Small intestine (tissue), 16 donors: ENCODE results near the gene INTS2. TPM values are rescaled to one million over a fixed set of nuclear protein-coding genes. Genes with fewer than 3 reads are reported as not detected.
A peak's percentile ranks its signal among the peaks of the same experiment; 100 is the strongest.

Source experiments
- DNase-seq, 2 donors: peaks; one replicate each; pipeline versions ENCODE4 v3.0.0 to v3.0.0-alpha.2; 2013
- FAIRE-seq: peaks from 2 replicates; lab custom pipeline; 2012; peaks lifted over from hg19 to GRCh38; lab: Jason Lieb, UNC
- H3K27ac ChIP-seq, 3 donors: one replicate each; pipeline ENCODE4 v1.5.1; 2013; ENCODE audit warnings: low read length in 2 of 3, mild to moderate bottlenecking in 2 of 3, control low read depth in 1 of 3, inconsistent platforms in 1 of 3, low read depth in 1 of 3, moderate library complexity in 1 of 3
- H3K27me3 ChIP-seq, 3 donors: one replicate each; pipeline ENCODE4 v1.6.1; 2013; ENCODE audit warnings: low read length in 3 of 3, inconsistent platforms in 1 of 3; ENCODE audit not compliant: control insufficient read depth in 3 of 3, insufficient read depth in 3 of 3
- H3K36me3 ChIP-seq, 3 donors: one replicate each; pipeline ENCODE4 v1.6.1; 2013; ENCODE audit warnings: low read length in 3 of 3, inconsistent platforms in 1 of 3, low read depth in 1 of 3, mild to moderate bottlenecking in 1 of 3, moderate library complexity in 1 of 3; ENCODE audit not compliant: control insufficient read depth in 3 of 3, insufficient read depth in 2 of 3
- H3K4me1 ChIP-seq, 3 donors: one replicate each; pipeline ENCODE4 v1.6.1; 2013; ENCODE audit warnings: low read length in 2 of 3, inconsistent platforms in 1 of 3, low read depth in 1 of 3, mild to moderate bottlenecking in 1 of 3, moderate library complexity in 1 of 3; ENCODE audit not compliant: control insufficient read depth in 3 of 3, insufficient read depth in 2 of 3
- H3K4me3 ChIP-seq, 3 donors: one replicate each; pipeline ENCODE4 v1.5.1; 2013; ENCODE audit warnings: low read length in 3 of 3, control low read depth in 1 of 3, inconsistent platforms in 1 of 3, low read depth in 1 of 3, mild to moderate bottlenecking in 1 of 3, moderate library complexity in 1 of 3
- H3K9me3 ChIP-seq, 2 donors: one replicate each; pipeline ENCODE4 v1.6.1; 2013; ENCODE audit warnings: low read depth in 1 of 2, low read length in 1 of 2; ENCODE audit not compliant: control insufficient read depth in 2 of 2, insufficient read depth in 1 of 2
- WGBS, 3 donors: extraction: QIAGEN DNeasy Blood & Tissue Kit; methylation state at CpG; one replicate each; pipeline ENCODE4 v1.1.7; 2013; 5-methylcytosine and 5-hydroxymethylcytosine counted together
- long read RNA-seq, 10 donors: transcript quantifications; one replicate each; lab custom pipeline, GENCODE V29; 2026
- polyA plus RNA-seq, 4 donors: library from polyadenylated mRNA; stranded (reverse) in 3 of 4; unstranded in 1 of 4; fragments of 200-250 nt in 3 of 4; fragments of 120-200 nt in 1 of 4; gene quantifications; one replicate each; pipeline versions ENCODE4 v1.2.1 to v1.2.3, GENCODE V29; 2013
- donor health status: healthy with polysubstance abuse.
- donor health status: control.
- donor health status: control.
- donor health status: Bipolar disorder and iron deficiency.
- donor health status: healthy.

The INTS2 gene, protein sequence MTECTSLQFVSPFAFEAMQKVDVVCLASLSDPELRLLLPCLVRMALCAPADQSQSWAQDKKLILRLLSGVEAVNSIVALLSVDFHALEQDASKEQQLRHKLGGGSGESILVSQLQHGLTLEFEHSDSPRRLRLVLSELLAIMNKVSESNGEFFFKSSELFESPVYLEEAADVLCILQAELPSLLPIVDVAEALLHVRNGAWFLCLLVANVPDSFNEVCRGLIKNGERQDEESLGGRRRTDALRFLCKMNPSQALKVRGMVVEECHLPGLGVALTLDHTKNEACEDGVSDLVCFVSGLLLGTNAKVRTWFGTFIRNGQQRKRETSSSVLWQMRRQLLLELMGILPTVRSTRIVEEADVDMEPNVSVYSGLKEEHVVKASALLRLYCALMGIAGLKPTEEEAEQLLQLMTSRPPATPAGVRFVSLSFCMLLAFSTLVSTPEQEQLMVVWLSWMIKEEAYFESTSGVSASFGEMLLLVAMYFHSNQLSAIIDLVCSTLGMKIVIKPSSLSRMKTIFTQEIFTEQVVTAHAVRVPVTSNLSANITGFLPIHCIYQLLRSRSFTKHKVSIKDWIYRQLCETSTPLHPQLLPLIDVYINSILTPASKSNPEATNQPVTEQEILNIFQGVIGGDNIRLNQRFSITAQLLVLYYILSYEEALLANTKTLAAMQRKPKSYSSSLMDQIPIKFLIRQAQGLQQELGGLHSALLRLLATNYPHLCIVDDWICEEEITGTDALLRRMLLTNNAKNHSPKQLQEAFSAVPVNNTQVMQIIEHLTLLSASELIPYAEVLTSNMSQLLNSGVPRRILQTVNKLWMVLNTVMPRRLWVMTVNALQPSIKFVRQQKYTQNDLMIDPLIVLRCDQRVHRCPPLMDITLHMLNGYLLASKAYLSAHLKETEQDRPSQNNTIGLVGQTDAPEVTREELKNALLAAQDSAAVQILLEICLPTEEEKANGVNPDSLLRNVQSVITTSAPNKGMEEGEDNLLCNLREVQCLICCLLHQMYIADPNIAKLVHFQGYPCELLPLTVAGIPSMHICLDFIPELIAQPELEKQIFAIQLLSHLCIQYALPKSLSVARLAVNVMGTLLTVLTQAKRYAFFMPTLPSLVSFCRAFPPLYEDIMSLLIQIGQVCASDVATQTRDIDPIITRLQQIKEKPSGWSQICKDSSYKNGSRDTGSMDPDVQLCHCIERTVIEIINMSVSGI
- 1 to 10 TPM in 3 of 4 donors, under 1 TPM in 1; 0.81 to 7.7 (median 2.6) TPM for polyA plus RNA-seq
- long read RNA-seq, donor 1 = 0 reads
- long read RNA-seq, donor 2 = 0 reads
- long read RNA-seq, donor 3, full-length matches to known transcripts = 2 of 2 reads
- long read RNA-seq, donor 3, partial matches to known transcripts = 0 of 2 reads
- long read RNA-seq, donor 3, other reads (novel, unspliced or antisense) = 0 of 2 reads
- long read RNA-seq, donor 4 = 0 reads
- long read RNA-seq, donor 5 = 0 reads
- long read RNA-seq, donor 6 = 0 reads
- long read RNA-seq, donor 7 = 0 reads
- long read RNA-seq, donor 8 = 0 reads
- long read RNA-seq, donor 9 = 0 reads
- long read RNA-seq, donor 10, full-length matches to known transcripts = 2 of 2 reads
- long read RNA-seq, donor 10, partial matches to known transcripts = 0 of 2 reads
- long read RNA-seq, donor 10, other reads (novel, unspliced or antisense) = 0 of 2 reads

DNA sequence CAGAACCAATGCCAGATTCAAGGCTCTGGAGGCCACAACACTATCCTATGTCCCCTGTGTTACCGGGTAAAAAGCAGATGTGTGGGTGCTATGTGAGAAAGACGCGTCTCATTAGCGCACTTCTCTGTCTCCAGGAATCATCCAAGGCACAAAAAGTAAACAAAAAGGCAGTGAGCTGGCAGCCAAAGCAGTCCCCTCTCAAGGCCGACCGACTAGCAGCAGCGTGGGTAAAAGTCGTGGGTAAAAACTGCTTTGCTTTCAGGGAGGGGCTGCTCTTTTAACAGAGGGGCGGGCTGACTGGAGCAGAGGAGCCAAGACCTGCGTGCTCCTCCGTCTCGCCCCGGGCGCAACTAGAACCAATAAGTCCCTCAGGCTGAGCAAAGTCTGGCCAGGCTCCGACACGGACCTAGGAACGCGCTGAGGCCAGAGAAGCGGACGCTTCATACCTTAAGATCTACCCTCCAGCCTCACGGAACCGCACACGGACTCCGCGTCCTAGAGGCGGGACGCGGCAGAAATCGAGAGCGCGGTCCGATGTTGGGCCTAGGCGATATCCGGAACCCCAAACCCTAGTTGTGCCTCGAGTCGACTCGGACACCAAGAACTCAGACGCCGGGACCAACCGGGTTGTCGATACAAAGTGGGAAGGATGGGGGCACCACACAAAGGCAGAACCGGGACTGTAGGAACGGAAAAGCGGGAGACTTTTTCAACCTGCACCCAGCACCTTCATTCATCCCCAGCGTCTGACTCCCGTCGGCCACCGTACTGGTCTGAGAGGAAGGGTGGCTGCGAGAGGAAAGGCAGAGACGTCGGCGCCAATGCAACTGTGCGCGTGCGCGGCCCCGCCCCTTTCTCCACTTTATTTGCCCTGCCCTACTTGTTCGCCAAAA is at the start of gene INTS2:
INTS2 (minus strand) TSS at position 775 of the 893 bp plus-strand sequence. CDS start 1,338 bp downstream, outside the sequence.
- 0% methylated on average over 58 of the region's 58 CpGs for WGBS, 3 donors
- Histone ChIP-seq H3K4me3 (peak within 1 kb of the TSS; percentile 57 to 98 (median 67)), H3K4me1 (peaks cover 0 to 5% (median 0%) of the 10 kb centered on the region in 3 donors), H3K36me3 (peaks cover 0 to 6% (median 0%) of the 10 kb centered on the region in 3 donors), H3K27ac (peak within 1 kb of the TSS; percentile 75 to 97 (median 97)), H3K27me3 (peaks cover 0 to 3% (median 0%) of the 10 kb centered on the region in 3 donors), H3K9me3 (no peaks in the 10 kb centered on the region)
- no peak for FAIRE-seq
- DNase-seq = peak; percentile 96

DNA sequence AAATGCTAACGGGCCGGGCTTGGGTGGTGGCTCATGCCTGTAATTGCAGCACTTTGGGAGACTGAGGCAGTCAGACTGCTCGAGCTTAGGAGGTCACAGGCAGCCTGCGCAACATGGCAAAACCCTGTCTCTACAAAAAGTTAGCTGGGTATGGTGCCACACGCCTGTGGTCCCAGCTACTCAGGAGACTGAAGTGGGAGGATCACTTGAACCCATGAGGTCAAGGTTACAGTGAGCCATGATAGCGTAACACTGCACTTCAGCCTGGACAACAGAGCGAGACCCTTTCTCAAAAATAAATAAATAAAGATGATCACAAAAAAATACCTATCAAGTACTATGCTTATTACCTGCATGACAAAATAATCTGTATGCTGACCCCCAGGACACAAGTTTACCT is 46.3 kb upstream of the INTS2 start:
- H3K9me3 ChIP-seq = no peaks in the 10 kb centered on the region
- WGBS, 3 donors = 91 to 96% (median 94%) methylated on average over 7 of the region's 7 CpGs
- H3K27me3 ChIP-seq = no peaks in the 10 kb centered on the region
- H3K27ac ChIP-seq = no peak overlapping the region
- DNase-seq (no peak), FAIRE-seq (no peak)
- H3K4me1 ChIP-seq = no peaks in the 10 kb centered on the region
- H3K36me3 ChIP-seq = peaks cover 2 to 45% (median 8%) of the 10 kb centered on the region in 3 donors
- no peak overlapping the region for H3K4me3 ChIP-seq

DNA sequence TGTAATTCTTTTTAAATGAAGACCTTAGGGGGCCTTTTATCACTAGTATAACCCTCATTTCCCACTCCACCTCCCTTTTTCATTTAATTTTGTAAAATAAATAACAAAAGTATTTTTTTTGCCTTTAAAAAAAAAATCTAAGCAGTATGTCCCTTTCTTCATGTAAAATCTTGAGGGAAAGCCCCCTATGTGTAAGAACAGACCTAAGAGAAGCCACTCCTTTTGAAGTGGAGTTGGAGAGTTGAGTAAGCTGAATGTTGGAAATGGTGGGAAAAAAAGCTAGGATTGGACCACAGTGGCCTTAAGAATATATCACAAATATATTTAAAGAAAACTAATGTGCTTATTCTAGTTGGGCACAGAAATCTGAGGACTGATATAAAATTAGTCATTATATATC is 44.5 kb upstream of the INTS2 start:
- FAIRE-seq = no peak
- H3K36me3 ChIP-seq = peaks cover 2 to 45% (median 8%) of the 10 kb centered on the region in 3 donors
- no peak for DNase-seq
- no peak overlapping the region for H3K4me3 ChIP-seq
- H3K27me3 ChIP-seq = no peaks in the 10 kb centered on the region
- H3K9me3 ChIP-seq = no peaks in the 10 kb centered on the region
- H3K4me1 ChIP-seq = no peaks in the 10 kb centered on the region
- no peak overlapping the region for H3K27ac ChIP-seq

DNA sequence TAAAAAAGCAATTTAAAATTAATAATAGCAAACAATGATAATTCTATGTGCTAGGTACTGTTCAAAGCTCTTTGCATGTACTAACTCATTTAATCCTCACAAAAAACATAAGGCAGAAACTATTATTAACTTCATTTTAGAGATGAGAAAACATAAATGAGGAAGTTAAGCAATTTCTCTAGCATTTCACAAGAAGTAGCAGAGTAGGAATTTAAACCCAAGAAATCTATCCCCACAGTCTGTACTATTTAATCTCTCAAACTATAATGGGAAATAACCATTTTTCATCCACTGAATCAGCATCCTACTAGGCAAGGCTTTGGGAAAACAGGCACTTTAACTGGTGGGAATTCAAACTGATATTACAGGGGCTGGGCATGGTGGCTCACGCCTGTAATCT is 42.2 kb upstream of the INTS2 start:
- no peak overlapping the region for H3K4me3 ChIP-seq
- WGBS, 3 donors = 89 to 93% (median 92%) methylated on average over 1 of the region's 1 CpG
- no peaks in the 10 kb centered on the region for H3K9me3 ChIP-seq
- no peak overlapping the region for H3K27ac ChIP-seq
- peaks cover 4 to 38% (median 13%) of the 10 kb centered on the region in 3 donors for H3K36me3 ChIP-seq
- no peaks in the 10 kb centered on the region for H3K4me1 ChIP-seq
- no peak for DNase-seq
- H3K27me3 ChIP-seq = no peaks in the 10 kb centered on the region
- no peak for FAIRE-seq

DNA sequence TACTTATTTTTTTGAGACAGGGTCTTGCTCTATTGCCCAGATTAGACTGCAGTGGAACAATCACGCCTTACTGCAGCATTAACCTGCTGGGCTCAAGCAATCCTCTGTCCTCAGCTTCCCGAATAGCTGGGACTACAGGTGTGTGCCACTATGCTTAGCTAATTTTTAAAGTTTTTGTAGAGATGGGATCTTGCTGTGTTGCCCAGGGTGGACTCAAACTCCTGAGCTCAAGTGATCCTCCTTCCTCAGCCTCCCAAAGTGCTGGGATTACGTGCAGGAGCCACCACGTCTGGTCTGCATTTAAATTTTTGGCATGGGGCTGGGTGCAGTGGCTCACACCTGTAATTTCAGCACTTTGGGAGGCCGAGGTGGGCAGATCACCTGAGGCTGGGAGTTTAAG is 41.0 kb upstream of the INTS2 start:
- Histone ChIP-seq H3K4me3 (no peak overlapping the region), H3K36me3 (peaks cover 7 to 43% (median 22%) of the 10 kb centered on the region in 3 donors), H3K9me3 (no peaks in the 10 kb centered on the region), H3K27me3 (no peaks in the 10 kb centered on the region), H3K27ac (no peak overlapping the region), H3K4me1 (no peaks in the 10 kb centered on the region)
- FAIRE-seq (no peak), DNase-seq (no peak)
- 96 to 97% (median 97%) methylated on average over 5 of the region's 5 CpGs for WGBS, 3 donors

DNA sequence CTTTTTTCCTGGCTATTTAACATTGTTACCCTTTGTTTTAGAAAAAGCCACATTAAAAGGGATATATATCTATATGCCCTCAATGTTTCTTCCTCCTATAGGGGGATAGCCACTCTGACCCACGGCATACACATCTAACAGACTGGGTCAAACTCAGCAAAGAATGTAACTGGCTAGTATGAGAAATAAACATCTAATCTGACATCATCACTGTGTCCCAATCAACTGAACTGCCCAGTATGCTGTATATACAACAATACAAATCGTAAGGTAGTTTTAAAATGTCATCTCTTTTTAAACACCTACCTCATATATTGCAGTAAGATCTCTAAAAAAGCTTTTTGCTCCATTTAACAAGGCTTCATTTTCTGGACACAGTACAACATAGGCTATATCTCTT is 39.9 kb upstream of the INTS2 start:
- peaks cover 8 to 39% (median 27%) of the 10 kb centered on the region in 3 donors for H3K36me3 ChIP-seq
- H3K4me1 ChIP-seq = no peaks in the 10 kb centered on the region
- no peak overlapping the region for H3K4me3 ChIP-seq
- no peaks in the 10 kb centered on the region for H3K9me3 ChIP-seq
- WGBS, 3 donors = 91% methylated on average over 2 of the region's 2 CpGs
- H3K27ac ChIP-seq = no peak overlapping the region
- no peak for FAIRE-seq
- H3K27me3 ChIP-seq = no peaks in the 10 kb centered on the region
- no peak for DNase-seq

DNA sequence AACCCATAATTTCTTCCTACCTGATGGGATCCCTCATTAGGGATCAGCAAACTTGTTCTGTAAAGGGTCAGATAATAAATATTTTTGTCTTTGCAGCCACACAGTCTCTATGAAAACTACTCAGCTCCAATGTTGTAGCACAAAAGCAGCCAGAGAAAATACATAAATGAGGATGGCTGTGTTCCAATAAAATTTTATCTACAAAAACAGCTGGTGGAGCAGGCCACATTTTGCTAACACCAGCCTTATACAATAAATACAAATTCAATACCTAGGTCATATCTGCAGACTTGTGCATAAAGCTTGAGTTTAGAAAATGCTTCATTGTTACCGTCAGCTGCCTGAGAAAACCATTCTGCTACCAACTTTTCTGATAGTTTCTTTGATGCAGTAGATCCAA is 38.4 kb upstream of the INTS2 start:
- H3K4me1 ChIP-seq = no peaks in the 10 kb centered on the region
- no peaks in the 10 kb centered on the region for H3K27me3 ChIP-seq
- DNase-seq (no peak), FAIRE-seq (no peak)
- H3K9me3 ChIP-seq = no peaks in the 10 kb centered on the region
- WGBS, 3 donors = 0 to 3% (median 0%) methylated on average over 1 of the region's 1 CpG
- peaks cover 12 to 41% (median 20%) of the 10 kb centered on the region in 3 donors for H3K36me3 ChIP-seq
- H3K27ac ChIP-seq = no peak overlapping the region
- H3K4me3 ChIP-seq = no peak overlapping the region
